Parathyroid adenoma (tissue), 2 donors: ENCODE measurements around the gene KNL1.

Experiments
- H2AFZ ChIP-seq: fragments of 300-600 bp; sonication (generic); one replicate; pipeline ENCODE4 v1.7.0; 2017; ENCODE audit warnings: antibody characterized with exemption, mild to moderate bottlenecking
- H3K27ac ChIP-seq: fragments of 300-600 bp; sonication (generic); one replicate; pipeline ENCODE4 v1.7.0; 2017
- H3K27me3 ChIP-seq: fragments of 300-600 bp; sonication (generic); one replicate; pipeline ENCODE4 v1.7.0; 2017; ENCODE audit warnings: low read length; ENCODE audit not compliant: control insufficient read depth, insufficient read depth
- H3K36me3 ChIP-seq: fragments of 300-600 bp; sonication (generic); one replicate; pipeline ENCODE4 v1.7.0; 2017; ENCODE audit warnings: low read length; ENCODE audit not compliant: control insufficient read depth, insufficient read depth
- H3K4me1 ChIP-seq: fragments of 300-600 bp; sonication (generic); one replicate; pipeline ENCODE4 v1.7.0; 2017; ENCODE audit warnings: control low read depth
- H3K4me2 ChIP-seq: fragments of 300-600 bp; sonication (generic); one replicate; pipeline ENCODE4 v1.7.0; 2017; ENCODE audit warnings: low read length
- H3K4me3 ChIP-seq: fragments of 300-600 bp; sonication (generic); one replicate; pipeline ENCODE4 v1.7.0; 2017; ENCODE audit warnings: low read depth, low read length
- H3K79me2 ChIP-seq: fragments of 300-600 bp; sonication (generic); one replicate; pipeline ENCODE4 v1.7.0; 2017; ENCODE audit warnings: control low read depth
- H3K9ac ChIP-seq: fragments of 300-600 bp; sonication (generic); one replicate; pipeline ENCODE4 v1.7.0; 2017; ENCODE audit warnings: mild to moderate bottlenecking
- H3K9me3 ChIP-seq: fragments of 300-600 bp; sonication (generic); one replicate; pipeline ENCODE4 v1.7.0; 2017; ENCODE audit warnings: low read length; ENCODE audit not compliant: control insufficient read depth
- CTCF ChIP-seq: fragments of 300-600 bp; sonication (generic); IDR thresholded peaks from one replicate; pipeline ENCODE4 v1.7.0; 2017; ENCODE audit warnings: antibody characterized with exemption, mild to moderate bottlenecking
- donor health status: primary hyperparathyroidism.

Gene KNL1

GRCh38 chr15:40598672-40599071, 4.6 kb downstream of the KNL1 start:
- TF ChIP-seq CTCF = no peak
- H3K36me3 ChIP-seq = no peaks in the 10 kb centered on the region

GRCh38 chr15:40600956-40601355, 6.9 kb downstream of the KNL1 start:
- Histone ChIP-seq H3K4me1 (no peaks in the 10 kb centered on the region), H3K36me3 (no peaks in the 10 kb centered on the region), H3K4me3 (no peak overlapping the region), H3K4me2 (no peak overlapping the region), H3K27me3 (no peaks in the 10 kb centered on the region), H3K9ac (no peak overlapping the region), H3K9me3 (no peaks in the 10 kb centered on the region), H3K27ac (no peak overlapping the region), H2AFZ (no peak overlapping the region), H3K79me2 (no peaks in the 10 kb centered on the region)
- no peak for TF ChIP-seq CTCF

More at GRCh38 chr15:40598672-40599071, 4.6 kb downstream of the KNL1 start:
- Histone ChIP-seq H3K79me2 (no peaks in the 10 kb centered on the region), H3K4me2 (no peak overlapping the region), H3K9ac (no peak overlapping the region), H2AFZ (no peak overlapping the region), H3K27ac (no peak overlapping the region), H3K4me1 (no peaks in the 10 kb centered on the region), H3K9me3 (no peaks in the 10 kb centered on the region), H3K27me3 (no peaks in the 10 kb centered on the region), H3K4me3 (no peak overlapping the region)

GRCh38 chr15:40603935-40604334, 9.9 kb downstream of the KNL1 start:
- H3K4me3 ChIP-seq = no peak overlapping the region
- H3K79me2 ChIP-seq = no peaks in the 10 kb centered on the region
- H3K36me3 ChIP-seq = no peaks in the 10 kb centered on the region
- no peak overlapping the region for H3K4me2 ChIP-seq
- no peaks in the 10 kb centered on the region for H3K27me3 ChIP-seq
- H2AFZ ChIP-seq = no peak overlapping the region
- no peaks in the 10 kb centered on the region for H3K9me3 ChIP-seq
- H3K27ac ChIP-seq = no peak overlapping the region
- no peak overlapping the region for H3K9ac ChIP-seq
- H3K4me1 ChIP-seq = no peaks in the 10 kb centered on the region
- TF ChIP-seq CTCF = no peak

GRCh38 chr15:40613080-40613479, 19.0 kb downstream of the KNL1 start:
- Histone ChIP-seq H2AFZ (no peak overlapping the region), H3K9me3 (no peaks in the 10 kb centered on the region), H3K4me3 (no peak overlapping the region), H3K27me3 (no peaks in the 10 kb centered on the region), H3K4me2 (no peak overlapping the region), H3K9ac (no peak overlapping the region), H3K36me3 (no peaks in the 10 kb centered on the region), H3K27ac (no peak overlapping the region), H3K79me2 (no peaks in the 10 kb centered on the region), H3K4me1 (no peaks in the 10 kb centered on the region)
- no peak for TF ChIP-seq CTCF

- Histone ChIP-seq H3K4me3 (no peak overlapping the region), H3K4me1 (no peaks in the 10 kb centered on the region), H3K4me2 (no peak overlapping the region)
Observed at GRCh38 chr15:40618023-40618422, 24.0 kb downstream of the KNL1 start.

More at GRCh38 chr15:40618023-40618422, 24.0 kb downstream of the KNL1 start:
- Histone ChIP-seq H3K27me3 (no peaks in the 10 kb centered on the region), H3K9me3 (no peaks in the 10 kb centered on the region), H3K36me3 (no peaks in the 10 kb centered on the region), H3K9ac (no peak overlapping the region), H3K79me2 (no peaks in the 10 kb centered on the region), H2AFZ (no peak overlapping the region), H3K27ac (no peak overlapping the region)
- no peak for TF ChIP-seq CTCF
